ENCODE results near the gene CADPS2. TPM values are rescaled to one million over a fixed set of nuclear protein-coding genes. Genes with fewer than 3 reads are reported as not detected.

CADPS2 gene
- total RNA-seq, 5 donors from 2014 or later (not counting 1 experiment from before 2014, with no cell fraction given) = 0.15 to 0.28 (median 0.16) TPM; not detected in 2

DNA sequence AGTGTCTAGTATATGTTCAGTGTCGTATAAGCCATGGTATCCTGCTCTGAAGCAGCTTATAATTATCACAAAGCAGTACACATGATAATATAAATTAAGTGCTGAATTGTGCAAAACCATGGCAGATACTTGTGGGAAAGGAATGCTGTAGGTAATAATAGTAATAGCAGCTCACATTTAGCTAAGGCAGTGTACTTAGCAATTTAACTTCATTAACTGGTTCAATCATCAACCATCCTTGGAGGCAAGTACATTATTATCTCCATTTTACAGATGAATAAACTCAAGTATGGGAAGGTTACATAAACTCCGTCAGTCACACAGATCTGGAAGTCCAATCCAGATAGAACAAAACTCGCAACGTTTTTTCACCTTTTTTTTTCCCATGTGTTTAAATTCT is 161.9 kb downstream of the CADPS2 start:
- DNase-seq (no peak), ATAC-seq (replicated peaks in 1 of 4) (no peak)
- H3K27me3 ChIP-seq (replicated peaks in 1 of 2; ENCODE audit: control insufficient read depth in 2 of 2, extremely low read depth in 1 of 2, insufficient read depth in 2 of 2, low read length in 1 of 2) = no peaks in the 10 kb centered on the region
- H3K27ac ChIP-seq (ENCODE audit: low read length) = no peak overlapping the region
- Mint-ChIP-seq H3K9me3 (peaks cover 4 to 15% (median 14%) of the 10 kb centered on the region in 3 donors), H3K4me1 (no peaks in the 10 kb centered on the region), H3K27ac (no peak overlapping the region), H3K36me3 (no peaks in the 10 kb centered on the region), H3K27me3 (no peaks in the 10 kb centered on the region), H3K4me3 (no peak overlapping the region)
- H3K4me1 ChIP-seq (ENCODE audit: control insufficient read depth in 1 of 2, extremely low read depth in 1 of 2, insufficient read depth in 2 of 2, low read length in 2 of 2) = no peaks in the 10 kb centered on the region
- H3K36me3 ChIP-seq (ENCODE audit: control insufficient read depth in 2 of 2, extremely low read depth in 1 of 2, insufficient read depth in 1 of 2, low read length in 1 of 2) = no peaks in the 10 kb centered on the region
- POLR2A ChIA-PET = no interaction called here
- no CpG with 5 or more reads among the region's 4 CpGs for WGBS (ENCODE audit: insufficient coverage)
- no peak overlapping the region for H3K4me3 ChIP-seq (ENCODE audit: control insufficient read depth in 1 of 2, extremely low read depth in 1 of 2, low read length in 1 of 2)
- no peaks in the 10 kb centered on the region for H3K9me3 ChIP-seq
- CTCF ChIA-PET = no interaction called here

DNA sequence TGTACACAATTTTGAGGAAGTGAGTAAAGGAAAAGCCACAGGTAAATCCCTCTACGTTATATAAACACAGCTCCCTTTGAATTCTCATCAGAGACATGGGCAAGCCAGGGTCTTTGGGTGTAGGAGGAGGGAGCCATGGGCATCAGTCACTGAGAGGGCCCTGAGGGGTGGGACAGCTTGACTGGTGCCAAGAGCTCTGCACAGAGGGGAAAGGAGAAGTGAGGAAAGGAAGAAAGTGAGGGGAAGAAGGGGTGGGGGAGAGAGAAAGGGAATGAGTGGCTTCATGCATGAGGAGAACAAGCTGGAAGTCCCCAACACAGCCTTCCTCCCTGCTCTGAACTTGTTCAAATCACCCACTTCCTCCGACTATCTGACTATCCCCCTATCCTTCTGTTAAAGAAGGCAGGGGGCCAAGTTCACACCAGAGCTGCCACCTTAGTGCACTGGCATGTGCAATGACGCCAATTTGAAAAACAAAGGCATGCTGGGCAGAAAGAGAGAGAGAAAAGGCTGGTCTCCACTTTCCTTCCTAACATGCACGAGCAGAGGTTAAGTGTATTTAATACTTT is 167.2 kb downstream of the CADPS2 start:
- H3K27me3 Mint-ChIP-seq = no peaks in the 10 kb centered on the region
- H3K4me1 ChIP-seq (ENCODE audit: control insufficient read depth in 1 of 2, extremely low read depth in 1 of 2, insufficient read depth in 2 of 2, low read length in 2 of 2) = no peaks in the 10 kb centered on the region
- H3K36me3 ChIP-seq (ENCODE audit: control insufficient read depth in 2 of 2, extremely low read depth in 1 of 2, insufficient read depth in 1 of 2, low read length in 1 of 2) = no peaks in the 10 kb centered on the region
- H3K36me3 Mint-ChIP-seq = no peaks in the 10 kb centered on the region
- H3K4me1 Mint-ChIP-seq = no peaks in the 10 kb centered on the region
- no peak for DNase-seq
- WGBS (ENCODE audit: insufficient coverage) = no CpG with 5 or more reads among the region's 4 CpGs
- CTCF ChIA-PET = no interaction called here
- H3K27ac ChIP-seq (ENCODE audit: low read length) = no peak overlapping the region
- H3K4me3 Mint-ChIP-seq = no peak overlapping the region
- no peak overlapping the region for H3K27ac Mint-ChIP-seq
- H3K27me3 ChIP-seq (replicated peaks in 1 of 2; ENCODE audit: control insufficient read depth in 2 of 2, extremely low read depth in 1 of 2, insufficient read depth in 2 of 2, low read length in 1 of 2) = no peaks in the 10 kb centered on the region
- H3K9me3 ChIP-seq = no peaks in the 10 kb centered on the region
- POLR2A ChIA-PET = interaction anchor here in 1 of 2 donors (0.7 kb wide), 1 partner anchor 11 kb away, joined by 5 read pairs; no protein-coding TSS in a partner anchor
- peaks cover 3 to 11% (median 6%) of the 10 kb centered on the region in 3 donors for H3K9me3 Mint-ChIP-seq
- H3K4me3 ChIP-seq (ENCODE audit: control insufficient read depth in 1 of 2, extremely low read depth in 1 of 2, low read length in 1 of 2) = no peak overlapping the region
- ATAC-seq (replicated peaks in 1 of 4) = no peak

DNA sequence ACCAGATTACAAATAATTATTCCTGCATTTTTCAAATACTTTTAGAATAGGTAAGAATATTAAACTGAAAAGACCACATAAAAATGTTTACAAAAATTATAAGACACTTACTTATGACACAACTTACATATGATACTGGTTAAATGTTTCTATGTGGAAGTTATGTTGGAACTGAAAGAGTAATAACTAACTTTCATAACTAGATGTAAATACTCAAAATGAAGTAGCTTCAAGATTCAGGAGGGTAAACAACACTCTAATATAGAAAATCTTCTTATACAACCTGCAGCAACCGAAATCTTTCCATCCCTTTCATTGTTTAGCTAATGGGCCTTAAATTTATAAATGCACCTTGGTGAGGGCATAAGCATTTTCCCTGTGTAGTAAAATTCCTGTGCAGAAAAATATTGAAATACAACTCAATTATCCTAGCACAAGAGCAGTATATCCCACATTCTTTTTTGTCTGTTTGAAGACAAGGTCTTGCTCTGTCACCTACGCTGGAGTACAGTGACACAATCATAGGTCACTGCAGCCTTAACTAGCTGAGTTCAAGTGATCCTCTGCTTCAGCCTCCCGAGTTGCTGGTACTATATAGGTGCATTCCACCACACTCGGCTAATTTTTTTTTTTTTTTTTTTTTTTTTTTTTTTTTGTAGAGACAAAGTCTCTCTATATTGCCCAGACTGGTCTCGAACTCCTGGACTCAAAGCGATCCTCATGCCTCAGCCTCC is 168.7 kb downstream of the CADPS2 start:
- Histone ChIP-seq H3K4me1 (ENCODE audit: control insufficient read depth in 1 of 2, extremely low read depth in 1 of 2, insufficient read depth in 2 of 2, low read length in 2 of 2) (no peaks in the 10 kb centered on the region), H3K4me3 (ENCODE audit: control insufficient read depth in 1 of 2, extremely low read depth in 1 of 2, low read length in 1 of 2) (no peak overlapping the region), H3K36me3 (ENCODE audit: control insufficient read depth in 2 of 2, extremely low read depth in 1 of 2, insufficient read depth in 1 of 2, low read length in 1 of 2) (no peaks in the 10 kb centered on the region), H3K27ac (ENCODE audit: low read length) (no peak overlapping the region), H3K9me3 (no peaks in the 10 kb centered on the region), H3K27me3 (replicated peaks in 1 of 2; ENCODE audit: control insufficient read depth in 2 of 2, extremely low read depth in 1 of 2, insufficient read depth in 2 of 2, low read length in 1 of 2) (no peaks in the 10 kb centered on the region)
- Mint-ChIP-seq H3K36me3 (no peaks in the 10 kb centered on the region), H3K4me1 (no peaks in the 10 kb centered on the region), H3K27me3 (no peaks in the 10 kb centered on the region), H3K9me3 (peaks cover 3 to 9% (median 6%) of the 10 kb centered on the region in 3 donors), H3K27ac (no peak overlapping the region), H3K4me3 (no peak overlapping the region)
- POLR2A ChIA-PET = interaction anchor here in 1 of 2 donors (0.6 kb wide), 1 partner anchor 8 kb away, joined by 3 read pairs; no protein-coding TSS in a partner anchor
- CTCF ChIA-PET = no interaction called here
- ATAC-seq (replicated peaks in 1 of 4) (no peak), DNase-seq (no peak)
- WGBS (ENCODE audit: insufficient coverage) = 100% methylated on average over 1 of the region's 6 CpGs

DNA sequence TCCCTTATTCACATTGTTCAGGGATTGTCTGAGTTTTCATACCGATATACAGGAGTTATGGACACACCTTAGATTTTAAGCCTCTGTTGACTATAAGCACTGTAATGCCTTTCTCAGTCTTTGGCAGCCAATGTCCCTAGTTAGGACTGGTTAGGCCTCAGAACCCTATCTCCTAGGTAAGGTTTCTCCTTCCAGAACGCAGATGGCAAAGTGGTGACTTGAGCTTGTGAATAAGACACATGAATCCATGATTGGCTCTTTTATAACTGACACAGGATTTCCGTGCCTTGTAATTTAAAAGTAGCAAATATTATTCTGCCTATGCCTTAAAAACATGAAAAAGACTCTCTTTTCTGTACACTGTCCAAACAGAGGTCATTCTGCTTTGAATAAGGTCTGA is 171.1 kb downstream of the CADPS2 start:
- H3K36me3 Mint-ChIP-seq = no peaks in the 10 kb centered on the region
- Histone ChIP-seq H3K27ac (ENCODE audit: low read length) (no peak overlapping the region), H3K36me3 (ENCODE audit: control insufficient read depth in 2 of 2, extremely low read depth in 1 of 2, insufficient read depth in 1 of 2, low read length in 1 of 2) (no peaks in the 10 kb centered on the region), H3K4me3 (ENCODE audit: control insufficient read depth in 1 of 2, extremely low read depth in 1 of 2, low read length in 1 of 2) (no peak overlapping the region), H3K4me1 (ENCODE audit: control insufficient read depth in 1 of 2, extremely low read depth in 1 of 2, insufficient read depth in 2 of 2, low read length in 2 of 2) (no peaks in the 10 kb centered on the region), H3K9me3 (no peaks in the 10 kb centered on the region), H3K27me3 (replicated peaks in 1 of 2; ENCODE audit: control insufficient read depth in 2 of 2, extremely low read depth in 1 of 2, insufficient read depth in 2 of 2, low read length in 1 of 2) (no peaks in the 10 kb centered on the region)
- DNase-seq (no peak), ATAC-seq (replicated peaks in 1 of 4) (no peak)
- POLR2A ChIA-PET = no interaction called here
- H3K27ac Mint-ChIP-seq = no peak overlapping the region
- 64% methylated on average over 2 of the region's 3 CpGs for WGBS (ENCODE audit: insufficient coverage)
- H3K9me3 Mint-ChIP-seq = peaks cover 3 to 9% (median 4%) of the 10 kb centered on the region in 3 donors
- no peaks in the 10 kb centered on the region for H3K4me1 Mint-ChIP-seq
- H3K4me3 Mint-ChIP-seq = no peak overlapping the region
- CTCF ChIA-PET = no interaction called here
- no peaks in the 10 kb centered on the region for H3K27me3 Mint-ChIP-seq

DNA sequence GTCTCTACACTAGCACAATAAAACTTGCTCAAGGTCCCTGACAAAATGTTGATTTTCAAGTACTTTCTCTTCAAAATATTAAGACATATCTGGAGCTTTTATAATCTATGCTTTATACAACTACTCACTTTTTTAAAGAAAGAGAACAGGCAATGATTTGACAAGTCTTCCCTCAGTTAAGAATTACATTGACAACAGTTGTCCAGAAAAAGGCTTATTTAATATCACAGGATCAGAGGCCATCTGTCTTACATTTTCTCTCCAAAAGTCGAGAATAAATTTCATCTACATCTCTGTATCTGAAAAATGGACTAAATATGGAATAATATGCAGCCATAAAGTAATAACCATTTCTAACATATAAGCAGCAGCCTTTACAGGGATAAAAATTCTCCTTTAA is 175.3 kb downstream of the CADPS2 start:
- no peaks in the 10 kb centered on the region for H3K27me3 ChIP-seq (replicated peaks in 1 of 2; ENCODE audit: control insufficient read depth in 2 of 2, extremely low read depth in 1 of 2, insufficient read depth in 2 of 2, low read length in 1 of 2)
- H3K36me3 ChIP-seq (ENCODE audit: control insufficient read depth in 2 of 2, extremely low read depth in 1 of 2, insufficient read depth in 1 of 2, low read length in 1 of 2) = no peaks in the 10 kb centered on the region
- Mint-ChIP-seq H3K4me3 (no peak overlapping the region), H3K4me1 (no peaks in the 10 kb centered on the region), H3K36me3 (no peaks in the 10 kb centered on the region), H3K9me3 (peaks cover 3 to 13% (median 7%) of the 10 kb centered on the region in 3 donors), H3K27me3 (no peaks in the 10 kb centered on the region), H3K27ac (no peak overlapping the region)
- CTCF ChIA-PET = no interaction called here
- H3K4me3 ChIP-seq (ENCODE audit: control insufficient read depth in 1 of 2, extremely low read depth in 1 of 2, low read length in 1 of 2) = no peak overlapping the region
- H3K4me1 ChIP-seq (ENCODE audit: control insufficient read depth in 1 of 2, extremely low read depth in 1 of 2, insufficient read depth in 2 of 2, low read length in 2 of 2) = no peaks in the 10 kb centered on the region
- no CpG with 5 or more reads among the region's 1 CpG for WGBS (ENCODE audit: insufficient coverage)
- DNase-seq (no peak), ATAC-seq (replicated peaks in 1 of 4) (no peak)
- POLR2A ChIA-PET = no interaction called here
- no peak overlapping the region for H3K27ac ChIP-seq (ENCODE audit: low read length)
- no peaks in the 10 kb centered on the region for H3K9me3 ChIP-seq

DNA sequence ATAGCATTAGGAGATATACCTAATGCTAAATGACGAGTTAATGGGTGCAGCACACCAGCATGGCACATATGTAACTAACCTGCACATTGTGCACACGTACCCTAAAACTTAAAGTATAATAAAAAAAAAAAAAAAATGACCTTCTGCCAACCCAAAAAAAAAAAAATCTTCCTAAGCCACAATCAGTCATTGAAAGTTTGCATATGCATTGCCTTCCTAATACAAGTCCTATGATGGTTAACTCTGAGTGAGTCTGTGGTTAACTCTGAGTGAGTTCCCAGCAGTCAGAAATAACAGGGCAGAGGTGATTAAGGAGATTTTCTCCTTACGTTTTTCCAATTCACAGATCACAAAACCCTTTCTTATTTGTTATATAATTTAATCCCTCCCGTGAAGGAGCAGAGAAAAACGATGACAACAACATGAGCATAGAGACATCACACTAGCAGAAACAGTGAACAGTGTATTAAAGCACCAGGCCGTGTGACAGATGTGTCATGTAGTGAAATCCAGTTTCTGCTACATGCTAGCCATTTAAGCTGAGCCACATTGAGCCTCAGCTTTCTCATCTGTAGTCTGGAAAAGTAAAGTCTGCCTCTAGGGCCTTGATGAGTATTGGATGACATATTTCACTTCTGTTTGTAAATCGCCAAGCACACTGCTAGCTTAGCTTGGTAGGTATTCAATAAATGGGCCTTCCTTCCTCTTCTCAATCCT is 176.2 kb downstream of the CADPS2 start:
- no peak overlapping the region for H3K4me3 ChIP-seq (ENCODE audit: control insufficient read depth in 1 of 2, extremely low read depth in 1 of 2, low read length in 1 of 2)
- no peak overlapping the region for H3K4me3 Mint-ChIP-seq
- DNase-seq (no peak), ATAC-seq (replicated peaks in 1 of 4) (no peak)
- H3K27me3 ChIP-seq (replicated peaks in 1 of 2; ENCODE audit: control insufficient read depth in 2 of 2, extremely low read depth in 1 of 2, insufficient read depth in 2 of 2, low read length in 1 of 2) = no peaks in the 10 kb centered on the region
- H3K9me3 ChIP-seq = no peaks in the 10 kb centered on the region
- no peak overlapping the region for H3K27ac ChIP-seq (ENCODE audit: low read length)
- CTCF ChIA-PET = no interaction called here
- H3K27ac Mint-ChIP-seq = no peak overlapping the region
- POLR2A ChIA-PET = no interaction called here
- peaks cover 3 to 13% (median 7%) of the 10 kb centered on the region in 3 donors for H3K9me3 Mint-ChIP-seq
- no peaks in the 10 kb centered on the region for H3K4me1 Mint-ChIP-seq
- no peaks in the 10 kb centered on the region for H3K27me3 Mint-ChIP-seq
- H3K36me3 Mint-ChIP-seq = no peaks in the 10 kb centered on the region
- no peaks in the 10 kb centered on the region for H3K4me1 ChIP-seq (ENCODE audit: control insufficient read depth in 1 of 2, extremely low read depth in 1 of 2, insufficient read depth in 2 of 2, low read length in 2 of 2)
- no peaks in the 10 kb centered on the region for H3K36me3 ChIP-seq (ENCODE audit: control insufficient read depth in 2 of 2, extremely low read depth in 1 of 2, insufficient read depth in 1 of 2, low read length in 1 of 2)
- no CpG with 5 or more reads among the region's 7 CpGs for WGBS (ENCODE audit: insufficient coverage)

All from T-cell (primary cell).